Left ventricle myocardium inferior (tissue), 1 donor: ENCODE results near the gene METTL22. TPM values are rescaled to one million over a fixed set of nuclear protein-coding genes. Genes with fewer than 3 reads are reported as not detected.

Experiments used
- DNase-seq: peaks from one replicate; pipeline ENCODE4 v3.0.0-alpha.2; 2020
- H3K27ac ChIP-seq: fragments of 200-600 bp; replicated peaks from 2 replicates; pipeline ENCODE4 v1.8.0; 2021
- H3K27me3 ChIP-seq: fragments of 200-600 bp; 2 replicates; pipeline ENCODE4 v1.8.0; 2021; ENCODE audit warnings: low read depth
- H3K36me3 ChIP-seq: fragments of 200-600 bp; 2 replicates; pipeline ENCODE4 v1.8.0; 2021
- H3K4me1 ChIP-seq: fragments of 200-600 bp; 2 replicates; pipeline ENCODE4 v1.8.0; 2021
- H3K4me3 ChIP-seq: fragments of 200-600 bp; 2 replicates; pipeline ENCODE4 v1.8.0; 2021; ENCODE audit warnings: mild to moderate bottlenecking, moderate library complexity
- H3K9me3 ChIP-seq: fragments of 200-600 bp; replicated peaks from 2 replicates; pipeline ENCODE4 v1.8.0; 2021
- intact Hi-C: fragments of 100-400 bp; cut with micrococcal nuclease; formaldehyde crosslinking; loops from one replicate; pipeline ENCODE4 v1.11.0; 2022
- total RNA-seq: library from RNA; stranded (reverse); fragmentation: NEBNext Ultra II Directional; extraction: Animal tissue kit (Norgen Biotek cat#: 25700); gene quantifications from one replicate; pipeline ENCODE4 v1.2.1, GENCODE V29; 2021
- TF ChIP-seq, protein P1 (sequence below): fragments of 200-600 bp; IDR thresholded peaks from 2 replicates; pipeline ENCODE4 v1.8.0; 2021; ENCODE audit warnings: antibody characterized with exemption, mild to moderate bottlenecking, borderline replicate concordance
- donor health status: DM: no; HTN: yes; CAD: no; lungs with severe emphysema.

The METTL22 gene
- total RNA-seq, 1 donor from 2014 or later: 27.3 TPM

DNA sequence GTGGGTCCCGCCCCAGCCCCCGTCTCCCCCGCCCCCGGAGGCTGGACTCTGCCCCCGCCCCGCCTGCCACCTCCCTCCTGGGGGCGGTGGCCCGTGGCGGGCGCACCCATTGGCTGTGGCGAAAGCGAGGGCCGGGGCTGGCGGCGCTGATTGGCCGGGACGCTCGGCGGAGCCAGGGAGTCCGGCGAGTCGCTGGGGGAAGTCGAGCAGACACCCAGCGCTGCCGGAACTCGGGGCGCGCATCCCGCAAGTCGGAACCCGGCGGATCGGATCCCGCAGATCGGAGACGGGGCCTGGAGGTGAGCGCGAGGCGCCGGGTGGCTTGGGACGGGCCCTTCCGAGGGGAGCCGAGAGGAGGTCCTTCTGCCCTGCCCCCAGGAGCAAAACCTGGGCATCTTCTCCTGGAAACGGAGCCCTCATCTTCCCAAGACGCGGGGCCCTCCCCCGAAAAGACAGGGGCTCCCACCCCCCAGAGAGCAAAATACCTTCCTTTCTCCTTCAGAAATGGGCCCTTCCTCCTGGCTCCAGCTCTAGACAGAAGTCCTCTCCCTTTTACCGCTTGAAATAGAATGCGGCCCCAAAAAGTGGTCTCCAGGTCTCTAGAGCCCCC is 53.0 kb downstream of the METTL22 start, which contains the start of gene ABAT:
ABAT (plus strand) TSS at position 205 of the 610 bp plus-strand sequence. CDS start 61,123 bp downstream, outside the sequence.
- H3K9me3 ChIP-seq: no peaks in the 10 kb centered on the region
- H3K27ac ChIP-seq: peak within 1 kb of the TSS; percentile 28
- H3K36me3 ChIP-seq: no peaks in the 10 kb centered on the region

DNA sequence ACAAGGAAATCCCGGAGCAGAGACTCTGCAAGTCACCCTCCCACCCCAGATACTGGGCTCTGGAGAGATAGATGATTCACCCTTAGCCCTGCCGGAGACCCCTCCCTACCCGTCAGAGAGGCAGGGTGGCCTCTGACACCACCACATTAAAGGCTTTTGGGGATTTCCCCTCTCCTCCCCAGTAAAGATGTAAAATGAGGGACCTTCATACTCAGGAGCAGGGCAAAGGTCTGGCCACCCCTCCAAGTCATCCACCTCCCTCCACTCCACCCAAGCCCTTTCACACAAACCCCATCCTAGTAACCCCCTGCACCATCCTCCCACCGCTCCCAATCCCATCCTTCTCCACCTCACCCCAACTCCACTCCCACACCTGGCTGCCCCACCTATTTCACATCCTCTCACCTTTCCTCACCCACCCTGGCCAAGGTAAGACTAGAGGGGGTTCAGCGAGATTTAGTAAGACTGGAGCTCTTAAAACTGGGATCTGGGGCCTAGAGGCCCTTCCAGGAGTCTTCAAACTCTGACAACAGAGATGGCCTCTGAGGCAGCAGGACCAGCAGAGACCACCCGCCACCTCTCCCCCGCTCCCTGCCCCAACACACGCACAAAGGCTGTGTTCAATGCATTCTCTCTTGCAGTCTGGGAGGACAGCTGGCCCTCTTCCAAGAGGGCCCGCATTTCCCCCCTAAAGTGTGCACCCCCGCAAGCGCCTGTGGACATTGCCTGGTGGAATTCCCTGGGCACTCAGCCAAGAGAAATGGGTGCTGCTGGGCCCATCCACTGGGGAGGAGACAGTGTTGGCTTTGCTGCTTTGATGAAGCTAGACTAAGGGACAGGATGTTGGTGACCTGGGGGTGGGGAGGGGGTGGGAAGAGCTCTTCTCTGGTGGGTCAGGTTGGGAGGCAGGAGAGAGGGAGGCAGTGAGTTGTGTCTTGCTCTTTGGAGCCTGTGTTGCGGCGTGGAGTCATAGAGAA is 54.0 kb downstream of the METTL22 start:
- intact Hi-C loops: no loop called here
- DNase-seq: no peak

More for the DNA sequence above, 53.0 kb downstream of the METTL22 start, which contains the start of gene ABAT:
- Histone ChIP-seq H3K4me3 (peak within 1 kb of the TSS; percentile 80), H3K27me3 (no peaks in the 10 kb centered on the region), H3K4me1 (peaks cover 14% of the 10 kb centered on the region)
- TF ChIP-seq, protein P1, sequence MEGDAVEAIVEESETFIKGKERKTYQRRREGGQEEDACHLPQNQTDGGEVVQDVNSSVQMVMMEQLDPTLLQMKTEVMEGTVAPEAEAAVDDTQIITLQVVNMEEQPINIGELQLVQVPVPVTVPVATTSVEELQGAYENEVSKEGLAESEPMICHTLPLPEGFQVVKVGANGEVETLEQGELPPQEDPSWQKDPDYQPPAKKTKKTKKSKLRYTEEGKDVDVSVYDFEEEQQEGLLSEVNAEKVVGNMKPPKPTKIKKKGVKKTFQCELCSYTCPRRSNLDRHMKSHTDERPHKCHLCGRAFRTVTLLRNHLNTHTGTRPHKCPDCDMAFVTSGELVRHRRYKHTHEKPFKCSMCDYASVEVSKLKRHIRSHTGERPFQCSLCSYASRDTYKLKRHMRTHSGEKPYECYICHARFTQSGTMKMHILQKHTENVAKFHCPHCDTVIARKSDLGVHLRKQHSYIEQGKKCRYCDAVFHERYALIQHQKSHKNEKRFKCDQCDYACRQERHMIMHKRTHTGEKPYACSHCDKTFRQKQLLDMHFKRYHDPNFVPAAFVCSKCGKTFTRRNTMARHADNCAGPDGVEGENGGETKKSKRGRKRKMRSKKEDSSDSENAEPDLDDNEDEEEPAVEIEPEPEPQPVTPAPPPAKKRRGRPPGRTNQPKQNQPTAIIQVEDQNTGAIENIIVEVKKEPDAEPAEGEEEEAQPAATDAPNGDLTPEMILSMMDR: no peak
- DNase-seq: peak; percentile 88
- intact Hi-C loops: no loop called here

DNA sequence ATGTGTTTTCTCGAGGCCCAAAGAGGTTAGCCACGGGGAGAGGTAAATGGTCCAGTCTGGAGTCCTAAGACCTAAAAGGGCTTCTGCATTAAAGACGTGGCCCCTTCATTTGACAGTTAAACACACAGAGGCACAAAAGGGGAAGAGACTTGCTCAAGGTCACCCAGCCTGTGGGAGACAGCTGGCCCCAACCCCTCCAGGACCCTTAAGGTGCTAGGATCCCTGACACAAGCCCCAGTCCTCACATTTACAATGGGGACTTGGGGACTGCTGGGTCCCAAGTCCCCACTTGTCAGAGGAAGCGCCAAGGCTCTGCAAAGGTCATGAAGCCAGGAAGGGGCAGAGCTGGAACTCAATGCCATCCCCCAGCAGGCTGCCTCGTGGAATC is 54.7 kb downstream of the METTL22 start:
- TF ChIP-seq, protein P1: no peak
- intact Hi-C loops: no loop called here
- Histone ChIP-seq H3K4me1 (peaks cover 14% of the 10 kb centered on the region), H3K27me3 (no peaks in the 10 kb centered on the region), H3K9me3 (peaks cover 4% of the 10 kb centered on the region), H3K4me3 (no peak overlapping the region), H3K27ac (no peak overlapping the region), H3K36me3 (no peaks in the 10 kb centered on the region)
- no peak for DNase-seq

More for the DNA sequence above, 54.0 kb downstream of the METTL22 start:
- Histone ChIP-seq H3K27me3 (no peaks in the 10 kb centered on the region), H3K4me1 (peaks cover 14% of the 10 kb centered on the region), H3K9me3 (peaks cover 4% of the 10 kb centered on the region), H3K27ac (no peak overlapping the region), H3K4me3 (peak overlapping the region; percentile 80), H3K36me3 (no peaks in the 10 kb centered on the region)
- TF ChIP-seq, protein P1: no peak

DNA sequence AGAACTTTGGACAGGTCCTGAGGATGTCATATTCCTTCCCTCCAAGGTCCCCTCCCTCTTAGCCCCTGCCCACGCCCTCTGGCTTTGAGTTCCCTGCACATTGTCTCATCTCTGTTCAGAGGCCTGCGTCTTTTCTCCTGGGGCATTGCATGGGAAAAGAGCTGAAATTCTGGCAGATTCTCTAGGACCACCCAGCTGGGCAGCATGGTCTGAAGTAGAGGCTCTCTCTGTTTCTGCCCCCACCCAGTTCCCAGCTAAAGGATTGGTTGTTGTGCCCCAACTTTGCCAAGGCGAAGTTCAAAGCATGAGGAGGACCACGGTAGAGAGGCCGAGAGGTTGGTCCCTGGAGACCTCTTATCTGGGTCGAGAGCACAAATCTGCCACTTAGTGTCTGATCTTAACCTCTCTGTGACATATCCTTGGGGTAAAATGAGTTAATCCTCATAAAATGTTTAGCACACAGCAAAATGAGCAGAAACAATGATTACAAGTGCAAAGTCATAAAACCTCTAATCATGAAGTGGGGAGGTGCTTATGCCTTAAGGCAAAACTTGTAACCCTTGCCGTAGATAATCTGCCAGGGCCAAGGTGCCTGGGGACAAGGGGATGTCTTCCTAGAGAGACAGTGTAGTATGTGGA is 55.4 kb downstream of the METTL22 start:
- intact Hi-C loops: no loop called here
- H3K4me1 ChIP-seq: peaks cover 14% of the 10 kb centered on the region
- H3K27me3 ChIP-seq: no peaks in the 10 kb centered on the region
- H3K9me3 ChIP-seq: peaks cover 4% of the 10 kb centered on the region
- no peak overlapping the region for H3K27ac ChIP-seq
- H3K36me3 ChIP-seq: no peaks in the 10 kb centered on the region
- TF ChIP-seq, protein P1: no peak
- no peak overlapping the region for H3K4me3 ChIP-seq
- DNase-seq: no peak

DNA sequence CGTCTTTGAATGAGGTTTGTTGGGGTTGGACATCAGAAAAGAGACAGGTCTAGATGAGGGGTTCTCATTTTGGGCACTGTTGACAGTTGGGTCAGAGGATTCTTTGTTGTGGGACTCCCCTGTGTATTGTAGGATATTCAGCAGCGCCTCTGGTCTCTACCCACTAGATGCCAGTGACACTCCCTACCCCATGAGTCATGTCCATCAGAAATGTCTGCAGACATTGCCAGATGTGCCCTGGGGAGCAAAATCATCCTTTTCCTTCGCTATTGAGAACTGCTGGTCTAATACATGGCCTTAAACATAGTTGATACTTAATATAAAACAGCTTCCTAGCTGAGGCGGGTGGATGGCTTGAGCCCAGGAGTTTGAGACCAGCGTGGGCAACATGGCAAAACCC is 56.0 kb downstream of the METTL22 start:
- Histone ChIP-seq H3K4me3 (no peak overlapping the region), H3K27ac (no peak overlapping the region), H3K9me3 (peaks cover 4% of the 10 kb centered on the region), H3K36me3 (no peaks in the 10 kb centered on the region), H3K4me1 (peaks cover 14% of the 10 kb centered on the region), H3K27me3 (no peaks in the 10 kb centered on the region)
- TF ChIP-seq, protein P1: no peak
- DNase-seq: no peak
- intact Hi-C loops: no loop called here
